ENCODE measurements around the gene TMEM269.

TMEM269 gene

GRCh38 chr1:42838482-42839190 is 53.8 kb downstream of the TMEM269 start:
- no peaks in the 10 kb centered on the region for H4K20me1 ChIP-seq (ENCODE audit: insufficient read depth, low read length)
- H3F3A ChIP-seq (ENCODE audit: insufficient read depth, low read length): no peaks in the 10 kb centered on the region
- H3K36me3 ChIP-seq (ENCODE audit: insufficient read depth, low read length): 0 out of 2 replicates have a peak, but pooled peaks cover 3% of the 10 kb centered on the region
- no peaks in the 10 kb centered on the region for H3K9me3 ChIP-seq (ENCODE audit: low read length)
- H3K9me2 ChIP-seq (ENCODE audit: low read depth, low read length): no peaks in the 10 kb centered on the region
- H3K4me1 ChIP-seq (ENCODE audit: insufficient read depth, low read length, severe bottlenecking): no peaks in the 10 kb centered on the region
- no peak overlapping the region for H3K4me3 ChIP-seq (ENCODE audit: low read depth, low read length, poor library complexity, severe bottlenecking)
- H2AFZ ChIP-seq (ENCODE audit: low read length): no peak overlapping the region
- H3K79me2 ChIP-seq (ENCODE audit: insufficient read depth, low read length): no peaks in the 10 kb centered on the region
- no peaks in the 10 kb centered on the region for H3K27me3 ChIP-seq (ENCODE audit: insufficient read depth, low read length)
- no peak overlapping the region for H3K4me2 ChIP-seq (ENCODE audit: low read length)
- no peak overlapping the region for H3K27ac ChIP-seq (ENCODE audit: low read depth, low read length, poor library complexity, severe bottlenecking)
- TF ChIP-seq EZH2 (IDR thresholded peaks at IDR 0.05; ENCODE audit: borderline replicate concordance, low read length) (no peak), CTCF (IDR thresholded peaks at IDR 0.05; ENCODE audit: low read length) (no peak)
- H3K9ac ChIP-seq (ENCODE audit: low read length): no peak overlapping the region

GRCh38 chr1:42841010-42841409 is 56.2 kb downstream of the TMEM269 start:
- Histone ChIP-seq H3K4me3 (ENCODE audit: low read depth, low read length, poor library complexity, severe bottlenecking) (no peak overlapping the region), H3K79me2 (ENCODE audit: insufficient read depth, low read length) (no peaks in the 10 kb centered on the region), H3K9me2 (ENCODE audit: low read depth, low read length) (no peaks in the 10 kb centered on the region), H3K27me3 (ENCODE audit: insufficient read depth, low read length) (no peaks in the 10 kb centered on the region), H3K27ac (ENCODE audit: low read depth, low read length, poor library complexity, severe bottlenecking) (no peak overlapping the region), H3K9me3 (ENCODE audit: low read length) (no peaks in the 10 kb centered on the region), H3K9ac (ENCODE audit: low read length) (no peak overlapping the region), H3F3A (ENCODE audit: insufficient read depth, low read length) (no peaks in the 10 kb centered on the region), H4K20me1 (ENCODE audit: insufficient read depth, low read length) (no peaks in the 10 kb centered on the region), H3K4me1 (ENCODE audit: insufficient read depth, low read length, severe bottlenecking) (peaks cover 5% of the 10 kb centered on the region), H2AFZ (ENCODE audit: low read length) (no peak overlapping the region), H3K4me2 (ENCODE audit: low read length) (no peak overlapping the region), H3K36me3 (ENCODE audit: insufficient read depth, low read length) (0 out of 2 replicates have a peak, but pooled peaks cover 3% of the 10 kb centered on the region)
- no peak for TF ChIP-seq EZH2 (IDR thresholded peaks at IDR 0.05; ENCODE audit: borderline replicate concordance, low read length)
- TF ChIP-seq CTCF (IDR thresholded peaks at IDR 0.05; ENCODE audit: low read length): no peak

GRCh38 chr1:42841440-42842147 is 56.8 kb downstream of the TMEM269 start:
- TF ChIP-seq CTCF (IDR thresholded peaks at IDR 0.05; ENCODE audit: low read length): no peak
- TF ChIP-seq EZH2 (IDR thresholded peaks at IDR 0.05; ENCODE audit: borderline replicate concordance, low read length): no peak
- Histone ChIP-seq H3K9ac (ENCODE audit: low read length) (no peak overlapping the region), H3K4me3 (ENCODE audit: low read depth, low read length, poor library complexity, severe bottlenecking) (no peak overlapping the region), H3K79me2 (ENCODE audit: insufficient read depth, low read length) (no peaks in the 10 kb centered on the region), H3K9me2 (ENCODE audit: low read depth, low read length) (no peaks in the 10 kb centered on the region), H3K9me3 (ENCODE audit: low read length) (no peaks in the 10 kb centered on the region), H4K20me1 (ENCODE audit: insufficient read depth, low read length) (no peaks in the 10 kb centered on the region), H3K4me2 (ENCODE audit: low read length) (no peak overlapping the region), H3K27me3 (ENCODE audit: insufficient read depth, low read length) (no peaks in the 10 kb centered on the region), H3K27ac (ENCODE audit: low read depth, low read length, poor library complexity, severe bottlenecking) (no peak overlapping the region), H3K36me3 (ENCODE audit: insufficient read depth, low read length) (0 out of 2 replicates have a peak, but pooled peaks cover 3% of the 10 kb centered on the region), H3K4me1 (ENCODE audit: insufficient read depth, low read length, severe bottlenecking) (peaks cover 6% of the 10 kb centered on the region), H2AFZ (ENCODE audit: low read length) (no peak overlapping the region), H3F3A (ENCODE audit: insufficient read depth, low read length) (no peaks in the 10 kb centered on the region)
